CD4-positive, alpha-beta T cell treated with Interleukin-6 at 100 ng/mL for 8 hours (primary cell): ENCODE data around the gene CDKN3.
"Not testable (repeated sequence)": the region's sequence is repeated elsewhere in the genome, so short reads cannot be mapped to it uniquely, and the experiment has no call there.

Experiments
- DNase-seq: peaks from one replicate; pipeline ENCODE4 v3.0.0-alpha.2; 2020; ENCODE audit warnings: mixed read lengths, low spot score

The CDKN3 gene

GRCh38 chr14:54370323-54371198 is 26.2 kb upstream of the CDKN3 start:
- no peak for DNase-seq

DNA sequence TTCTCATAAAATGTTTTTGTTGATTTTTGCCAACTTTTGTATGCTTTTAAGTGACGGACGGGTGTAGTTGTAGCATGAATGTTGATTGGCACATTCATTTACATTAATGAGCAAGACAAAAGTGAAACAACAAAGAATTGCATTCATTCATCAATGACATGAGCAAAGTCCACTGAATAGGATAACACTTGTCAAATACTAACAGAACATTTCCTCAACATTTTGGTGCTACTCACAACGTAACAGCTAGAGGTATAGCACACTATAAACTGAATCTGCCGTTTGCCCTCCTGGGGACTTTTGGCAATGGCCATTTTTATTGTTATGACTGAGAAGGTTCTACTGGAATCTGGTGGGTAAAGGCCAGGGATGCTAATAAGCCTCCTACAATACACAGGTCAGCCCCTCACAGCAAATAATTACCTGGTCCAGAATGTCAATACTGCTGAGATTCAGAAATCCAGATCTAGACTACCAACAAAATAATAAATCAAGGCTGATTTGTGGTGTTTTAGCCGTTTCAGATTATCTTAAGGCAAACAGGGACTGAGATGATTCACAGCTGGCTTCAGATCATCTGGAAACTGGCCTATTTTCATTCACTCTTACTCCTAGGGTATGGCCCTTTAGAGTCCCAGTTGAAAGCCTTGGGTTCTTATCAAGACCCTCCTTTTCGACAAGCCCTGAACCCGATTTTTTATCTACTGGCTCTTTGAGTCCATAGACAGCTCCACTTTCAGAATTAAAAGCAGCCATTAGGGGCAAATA is 22.5 kb upstream of the CDKN3 start:
- DNase-seq, result no peak

DNA sequence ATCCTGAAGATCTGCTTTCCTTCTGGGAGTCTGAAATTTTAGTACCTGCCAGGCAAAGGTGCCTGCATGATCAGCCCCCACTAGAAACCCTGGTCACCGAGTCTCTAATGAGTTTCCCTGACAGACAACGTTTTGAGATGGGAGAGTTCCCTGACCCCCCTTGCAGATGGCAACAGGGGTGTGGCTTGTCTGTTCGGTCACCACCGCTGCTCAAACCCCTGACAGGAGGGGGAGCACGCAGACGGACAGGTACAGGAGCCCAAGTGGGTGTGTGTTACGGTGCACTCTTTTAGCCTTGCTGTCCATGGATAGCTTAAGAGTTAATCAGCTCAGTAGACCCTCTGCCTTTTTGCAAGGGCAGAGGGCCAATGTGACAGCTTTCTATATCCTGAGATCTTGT is 19.3 kb upstream of the CDKN3 start:
- DNase-seq, result no peak

- not testable (repeated sequence) for DNase-seq
These were observed 17.9 kb upstream of the CDKN3 start for GRCh38 chr14:54378893-54379292.

DNA sequence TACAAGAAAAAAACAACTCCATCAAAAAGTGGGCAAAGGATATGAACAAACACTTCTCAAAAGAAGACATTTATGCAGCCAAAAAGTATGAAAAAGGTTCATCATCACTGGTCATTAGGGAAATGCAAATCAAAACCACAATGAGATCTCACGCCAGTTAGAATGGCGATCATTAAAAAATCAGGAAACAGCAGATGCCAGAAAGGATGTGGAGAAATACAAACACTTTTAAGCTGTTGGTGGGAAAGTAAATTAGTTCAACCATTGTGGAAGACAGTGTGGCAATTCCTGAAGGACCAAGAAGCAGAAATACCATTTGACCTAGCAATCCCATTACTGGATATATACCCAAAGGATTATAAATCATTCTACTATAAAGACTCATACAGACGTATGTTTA is 16.2 kb upstream of the CDKN3 start:
- not testable (repeated sequence) for DNase-seq

GRCh38 chr14:54381821-54382220 is 15.0 kb upstream of the CDKN3 start:
- no peak for DNase-seq

DNA sequence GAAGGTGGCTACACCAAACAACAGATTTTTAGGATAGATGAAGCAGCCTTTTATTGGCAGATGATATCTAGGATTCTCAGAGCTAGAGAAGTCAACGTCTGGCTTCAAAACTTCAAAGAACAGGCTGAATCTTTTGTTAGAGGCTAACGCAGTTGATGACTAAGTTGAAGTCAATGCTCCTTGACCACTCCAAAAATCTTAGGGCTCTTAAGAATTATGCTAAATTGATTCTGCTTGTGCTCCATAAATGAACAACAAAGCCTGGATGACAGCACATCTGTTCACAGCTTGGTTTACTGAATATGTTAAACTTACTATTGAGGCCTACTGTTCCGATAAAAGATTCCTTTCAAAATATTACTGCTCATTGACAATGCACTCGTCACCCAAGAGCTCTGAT is 13.0 kb upstream of the CDKN3 start:
- no peak for DNase-seq

GRCh38 chr14:54385556-54385955 is 11.3 kb upstream of the CDKN3 start:
- no peak for DNase-seq

GRCh38 chr14:54387328-54387727 is 9.5 kb upstream of the CDKN3 start:
- DNase-seq, result no peak

GRCh38 chr14:54392131-54392859 is 4.5 kb upstream of the CDKN3 start:
- DNase-seq, result no peak

- not testable (repeated sequence) for DNase-seq
These were observed 3.6 kb upstream of the CDKN3 start for GRCh38 chr14:54392986-54393884.

- no peak for DNase-seq
These were observed 2.2 kb upstream of the CDKN3 start for GRCh38 chr14:54394596-54394995.

DNA sequence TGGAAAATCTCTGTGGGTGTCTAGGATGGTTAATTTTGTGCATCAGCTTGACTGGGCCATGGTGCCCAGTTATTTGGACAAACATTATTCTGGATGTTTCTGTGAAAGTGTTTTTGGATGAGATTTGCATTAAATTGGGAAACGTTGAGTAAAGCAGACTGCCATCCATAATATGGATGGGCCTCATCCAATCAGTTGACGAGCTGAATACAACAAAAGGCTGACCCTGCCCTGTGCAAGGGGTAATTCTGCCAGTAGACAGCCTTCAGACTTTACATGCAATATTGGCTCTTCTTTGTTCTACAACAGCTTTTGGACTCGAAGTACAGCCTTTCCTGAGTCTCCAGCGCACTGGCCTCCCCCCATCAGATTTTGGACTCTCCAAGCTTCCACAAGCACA is 1.5 kb upstream of the CDKN3 start:
- DNase-seq, result no peak

- no peak for DNase-seq
These were observed 1.1 kb upstream of the CDKN3 start for GRCh38 chr14:54395716-54396115.

DNA sequence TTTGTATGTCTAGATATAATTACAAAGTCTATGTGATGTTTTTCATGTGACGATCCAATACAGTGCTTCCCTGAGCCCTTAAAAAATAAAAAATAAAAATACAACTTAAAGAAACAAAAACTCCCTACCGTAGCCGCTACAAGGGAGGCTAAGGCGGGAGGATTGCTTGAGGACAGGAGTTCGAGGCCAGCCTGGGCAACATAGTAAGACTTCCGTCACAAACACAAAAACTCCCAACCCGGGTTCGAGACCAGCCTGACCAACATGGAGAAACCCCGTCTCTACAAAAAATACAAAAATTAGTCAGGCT is 669 bp upstream of the CDKN3 start:
- DNase-seq, result no peak

DNA sequence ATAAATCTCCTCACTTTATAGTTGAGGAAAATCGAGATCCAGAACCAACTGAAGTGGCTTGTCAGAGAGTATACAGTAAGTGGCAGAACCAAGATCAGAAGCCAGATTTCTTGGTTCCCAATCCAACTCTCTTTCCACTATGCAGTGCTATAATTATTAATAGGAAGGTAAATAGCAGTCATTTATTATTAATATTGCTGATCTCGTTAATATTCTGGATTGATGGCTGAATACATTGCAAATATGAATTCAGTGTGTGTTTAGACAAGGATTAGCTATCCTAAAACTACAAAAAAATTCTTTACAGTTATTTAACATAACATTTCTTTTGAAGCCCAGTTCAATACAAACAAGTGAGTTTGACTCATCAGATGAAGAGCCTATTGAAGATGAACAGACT is 2.8 kb downstream of the CDKN3 start:
- no peak for DNase-seq

DNA sequence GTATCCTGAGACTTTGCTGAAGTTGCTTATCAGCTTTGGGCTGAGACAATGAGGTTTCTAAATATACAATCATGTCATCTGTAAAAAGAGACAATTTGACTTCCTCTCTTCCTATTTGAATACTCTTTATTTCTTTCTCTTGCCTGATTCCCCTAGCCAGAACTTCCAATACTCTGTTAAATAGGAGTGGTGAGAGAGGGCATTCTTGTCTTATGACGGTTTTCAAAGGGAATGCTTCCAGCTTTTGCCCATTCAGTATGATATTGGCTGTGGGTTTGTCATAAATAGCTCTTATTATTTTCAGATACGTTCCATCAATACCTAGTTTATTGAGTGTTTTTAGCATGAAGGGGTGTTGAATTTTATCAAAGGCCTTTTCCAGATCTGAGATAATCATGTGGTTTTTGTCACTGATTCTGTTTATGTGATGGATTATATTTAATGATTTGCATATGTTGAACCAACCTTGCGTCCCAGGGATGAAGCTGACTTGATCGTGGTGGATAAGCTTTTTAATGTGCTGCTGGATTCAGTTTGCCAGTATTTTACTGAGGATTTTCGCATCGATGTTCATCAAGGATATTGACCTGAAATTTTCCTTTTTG is 6.7 kb downstream of the CDKN3 start:
- not testable (repeated sequence) for DNase-seq

DNA sequence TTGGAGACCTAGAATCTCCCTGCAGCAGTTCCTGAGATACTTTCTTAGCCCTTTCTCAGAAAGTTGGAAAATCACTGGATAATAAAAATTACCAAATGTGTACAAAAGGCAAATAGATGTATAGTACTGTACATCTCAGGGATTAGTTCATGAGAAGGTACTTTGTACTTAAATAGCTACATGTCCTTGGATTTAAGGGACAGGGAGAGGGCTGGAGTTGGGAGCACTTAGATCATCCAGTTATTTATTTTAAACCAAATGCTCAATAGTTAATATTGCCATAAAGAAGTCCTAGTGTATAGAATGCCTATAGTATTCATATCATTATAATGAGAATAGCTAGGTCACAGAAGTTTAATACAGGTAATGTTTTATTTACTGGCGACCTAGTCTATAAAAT is 13.4 kb downstream of the CDKN3 start:
- no peak for DNase-seq

DNA sequence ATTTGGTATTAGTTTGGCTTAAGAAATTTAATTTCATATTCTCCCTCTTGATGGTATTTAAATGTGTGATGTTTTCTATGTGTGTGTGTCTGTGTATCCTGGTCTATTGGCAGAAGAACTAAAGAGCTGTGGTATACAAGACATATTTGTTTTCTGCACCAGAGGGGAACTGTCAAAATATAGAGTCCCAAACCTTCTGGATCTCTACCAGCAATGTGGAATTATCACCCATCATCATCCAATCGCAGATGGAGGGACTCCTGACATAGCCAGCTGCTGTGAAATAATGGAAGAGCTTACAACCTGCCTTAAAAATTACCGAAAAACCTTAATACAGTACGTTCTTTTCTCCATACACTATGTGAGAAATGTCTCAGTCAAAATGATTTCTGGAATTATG is 14.6 kb downstream of the CDKN3 start:
- DNase-seq, result no peak

- DNase-seq, result no peak
These were observed 23.8 kb downstream of the CDKN3 start for GRCh38 chr14:54420478-54421142.

- no peak for DNase-seq
These were observed 27.2 kb downstream of the CDKN3 start for GRCh38 chr14:54423991-54424390.
